Measurements from ENCODE around the gene ARHGAP15.
"Not testable (repeated sequence)": the region's sequence is repeated elsewhere in the genome, so short reads cannot be mapped to it uniquely, and the experiment has no call there.

ARHGAP15 gene

DNA sequence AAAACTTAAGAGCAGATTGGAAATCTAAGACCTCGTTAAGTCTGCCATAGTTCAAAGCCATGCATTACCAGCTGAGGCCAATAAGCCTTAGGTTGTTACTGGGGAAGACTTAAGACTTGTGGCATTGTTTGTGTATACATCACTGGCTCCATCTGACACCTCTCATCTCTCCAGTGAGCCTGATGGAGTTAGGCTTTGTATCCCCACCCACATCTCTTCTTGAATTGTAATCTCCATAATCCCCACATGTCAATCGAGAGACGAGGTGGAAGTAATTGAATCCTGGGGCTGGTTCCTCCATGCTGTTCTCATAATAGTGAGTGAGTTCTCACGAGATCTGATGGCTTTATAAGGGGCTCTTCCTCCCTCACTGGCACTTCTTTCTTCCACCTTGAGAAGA lies 404.6 kb downstream of the ARHGAP15 start:
- no peaks in the 10 kb centered on the region for H3K4me1 ChIP-seq (ENCODE audit: low read depth, poor library complexity, severe bottlenecking)
- no peaks in the 10 kb centered on the region for H4K20me1 ChIP-seq (ENCODE audit: insufficient read depth)
- H3K4me2 ChIP-seq, result no peak overlapping the region
- no peak overlapping the region for H2AFZ ChIP-seq (ENCODE audit: low read depth)
- H3K9ac ChIP-seq, result no peak overlapping the region
- H3K4me3 ChIP-seq (IDR thresholded peaks at IDR 0.05; ENCODE audit: insufficient read depth, low read depth, low read length), result no peak overlapping the region
- TF ChIP-seq, protein P1, sequence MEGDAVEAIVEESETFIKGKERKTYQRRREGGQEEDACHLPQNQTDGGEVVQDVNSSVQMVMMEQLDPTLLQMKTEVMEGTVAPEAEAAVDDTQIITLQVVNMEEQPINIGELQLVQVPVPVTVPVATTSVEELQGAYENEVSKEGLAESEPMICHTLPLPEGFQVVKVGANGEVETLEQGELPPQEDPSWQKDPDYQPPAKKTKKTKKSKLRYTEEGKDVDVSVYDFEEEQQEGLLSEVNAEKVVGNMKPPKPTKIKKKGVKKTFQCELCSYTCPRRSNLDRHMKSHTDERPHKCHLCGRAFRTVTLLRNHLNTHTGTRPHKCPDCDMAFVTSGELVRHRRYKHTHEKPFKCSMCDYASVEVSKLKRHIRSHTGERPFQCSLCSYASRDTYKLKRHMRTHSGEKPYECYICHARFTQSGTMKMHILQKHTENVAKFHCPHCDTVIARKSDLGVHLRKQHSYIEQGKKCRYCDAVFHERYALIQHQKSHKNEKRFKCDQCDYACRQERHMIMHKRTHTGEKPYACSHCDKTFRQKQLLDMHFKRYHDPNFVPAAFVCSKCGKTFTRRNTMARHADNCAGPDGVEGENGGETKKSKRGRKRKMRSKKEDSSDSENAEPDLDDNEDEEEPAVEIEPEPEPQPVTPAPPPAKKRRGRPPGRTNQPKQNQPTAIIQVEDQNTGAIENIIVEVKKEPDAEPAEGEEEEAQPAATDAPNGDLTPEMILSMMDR (conservative IDR thresholded peaks at IDR 0.05; ENCODE audit: low read depth, low read length), result no peak
- no peaks in the 10 kb centered on the region for H3K36me3 ChIP-seq (ENCODE audit: insufficient read depth)
- H3K27ac ChIP-seq, result no peak overlapping the region
- no peaks in the 10 kb centered on the region for H3K27me3 ChIP-seq (ENCODE audit: insufficient read depth, low read depth)
- H3K79me2 ChIP-seq (ENCODE audit: insufficient read depth, low read depth), result no peaks in the 10 kb centered on the region

DNA sequence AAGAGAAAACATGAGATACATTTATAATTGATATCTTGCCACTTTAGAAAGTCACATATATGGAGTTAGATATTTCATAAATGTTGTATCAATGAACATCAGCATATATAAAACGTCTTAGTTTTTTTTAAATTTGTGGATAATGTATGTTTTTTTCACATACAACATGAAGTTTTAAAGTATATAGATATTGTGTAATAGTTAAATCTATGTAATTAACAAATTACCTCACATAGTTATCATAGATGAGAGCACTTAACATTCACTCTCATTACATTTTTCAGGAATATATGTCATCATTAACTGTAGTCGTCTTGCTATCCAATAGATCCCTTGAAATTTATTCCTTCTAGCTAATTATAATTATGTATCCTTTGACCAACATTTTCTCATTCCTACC lies 406.6 kb downstream of the ARHGAP15 start:
- Histone ChIP-seq H3K4me3 (IDR thresholded peaks at IDR 0.05; ENCODE audit: insufficient read depth, low read depth, low read length) (no peak overlapping the region), H3K27ac (no peak overlapping the region), H3K4me1 (ENCODE audit: low read depth, poor library complexity, severe bottlenecking) (no peaks in the 10 kb centered on the region), H3K4me2 (no peak overlapping the region), H4K20me1 (ENCODE audit: insufficient read depth) (no peaks in the 10 kb centered on the region), H3K79me2 (ENCODE audit: insufficient read depth, low read depth) (no peaks in the 10 kb centered on the region), H2AFZ (ENCODE audit: low read depth) (no peak overlapping the region), H3K36me3 (ENCODE audit: insufficient read depth) (no peaks in the 10 kb centered on the region), H3K9ac (no peak overlapping the region), H3K27me3 (ENCODE audit: insufficient read depth, low read depth) (no peaks in the 10 kb centered on the region)
- TF ChIP-seq, protein P1 (conservative IDR thresholded peaks at IDR 0.05; ENCODE audit: low read depth, low read length), result no peak

DNA sequence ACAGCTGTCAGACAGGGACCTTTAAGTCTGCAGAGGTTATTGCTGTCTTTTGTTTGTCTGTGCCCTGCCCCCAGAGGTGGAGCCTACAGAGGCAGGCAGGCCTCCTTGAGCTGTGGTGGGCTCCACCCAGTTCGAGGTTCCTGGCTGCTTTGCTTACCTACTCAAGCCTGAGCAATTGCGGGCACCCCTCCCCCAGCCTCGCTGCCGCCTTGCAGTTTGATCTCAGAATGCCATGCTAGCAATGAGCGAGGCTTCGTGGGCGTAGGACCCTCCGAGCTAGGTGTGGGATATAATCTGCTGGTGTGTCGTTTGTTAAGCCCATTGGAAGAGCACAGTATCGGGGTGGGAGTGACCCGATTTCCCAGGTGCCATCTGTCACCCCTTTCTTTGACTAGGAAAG lies 412.7 kb downstream of the ARHGAP15 start:
- not testable (repeated sequence) for H3K79me2 ChIP-seq (ENCODE audit: insufficient read depth, low read depth); H4K20me1 ChIP-seq (ENCODE audit: insufficient read depth); H3K4me1 ChIP-seq (ENCODE audit: low read depth, poor library complexity, severe bottlenecking); H3K27ac ChIP-seq; H3K9ac ChIP-seq; H3K27me3 ChIP-seq (ENCODE audit: insufficient read depth, low read depth); H2AFZ ChIP-seq (ENCODE audit: low read depth); H3K4me3 ChIP-seq (IDR thresholded peaks at IDR 0.05; ENCODE audit: insufficient read depth, low read depth, low read length); H3K4me2 ChIP-seq; H3K36me3 ChIP-seq (ENCODE audit: insufficient read depth)

DNA sequence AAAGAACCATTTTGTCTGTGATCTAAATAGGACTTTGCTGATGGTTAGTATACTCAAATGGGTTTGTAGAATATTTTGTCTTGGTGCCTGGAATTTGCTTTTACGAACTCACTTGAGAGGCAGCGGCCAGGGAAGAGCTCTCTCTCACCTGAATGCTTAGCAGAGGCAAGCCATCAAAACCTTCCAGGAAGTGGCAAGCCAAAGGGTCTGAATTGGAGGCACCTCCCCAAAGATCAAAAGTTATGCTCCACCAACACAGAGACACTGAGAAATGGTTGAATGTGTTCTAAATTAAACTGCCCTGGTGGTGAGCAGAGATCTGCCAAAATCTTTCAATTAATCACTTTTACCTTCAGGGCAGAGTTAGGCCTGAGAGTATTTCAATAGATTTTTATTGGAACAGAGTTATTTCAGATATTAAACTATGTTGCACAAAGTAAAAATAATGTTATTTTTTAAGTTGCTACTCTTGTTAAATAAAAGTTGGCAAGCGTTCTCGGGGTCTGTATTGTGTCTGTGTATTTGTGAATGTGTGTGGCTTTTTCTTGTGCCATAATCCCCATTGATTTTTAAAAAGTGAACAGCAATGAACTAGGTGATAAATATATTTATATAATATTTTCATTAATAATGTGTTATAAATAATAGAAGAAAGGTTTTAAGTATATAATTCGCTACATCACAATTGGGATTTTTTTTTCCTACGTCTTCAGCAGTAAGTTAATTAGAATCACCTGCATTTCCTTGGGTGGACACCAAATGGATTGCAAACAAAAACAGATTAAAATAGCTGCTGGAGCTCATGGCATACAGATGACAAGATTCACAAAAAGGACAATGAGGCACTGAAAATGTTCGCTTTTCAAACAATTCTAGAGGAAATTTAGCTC lies 416.1 kb downstream of the ARHGAP15 start:
- H3K9ac ChIP-seq, result no peak overlapping the region
- H3K4me1 ChIP-seq (ENCODE audit: low read depth, poor library complexity, severe bottlenecking), result no peaks in the 10 kb centered on the region
- TF ChIP-seq, protein P1 (conservative IDR thresholded peaks at IDR 0.05; ENCODE audit: low read depth, low read length), result no peak
- H2AFZ ChIP-seq (ENCODE audit: low read depth), result no peak overlapping the region
- no peak overlapping the region for H3K27ac ChIP-seq
- H3K4me3 ChIP-seq (IDR thresholded peaks at IDR 0.05; ENCODE audit: insufficient read depth, low read depth, low read length), result no peak overlapping the region
- no peak overlapping the region for H3K4me2 ChIP-seq
- H3K27me3 ChIP-seq (ENCODE audit: insufficient read depth, low read depth), result no peaks in the 10 kb centered on the region
- H4K20me1 ChIP-seq (ENCODE audit: insufficient read depth), result no peaks in the 10 kb centered on the region
- H3K79me2 ChIP-seq (ENCODE audit: insufficient read depth, low read depth), result no peaks in the 10 kb centered on the region
- no peaks in the 10 kb centered on the region for H3K36me3 ChIP-seq (ENCODE audit: insufficient read depth)

DNA sequence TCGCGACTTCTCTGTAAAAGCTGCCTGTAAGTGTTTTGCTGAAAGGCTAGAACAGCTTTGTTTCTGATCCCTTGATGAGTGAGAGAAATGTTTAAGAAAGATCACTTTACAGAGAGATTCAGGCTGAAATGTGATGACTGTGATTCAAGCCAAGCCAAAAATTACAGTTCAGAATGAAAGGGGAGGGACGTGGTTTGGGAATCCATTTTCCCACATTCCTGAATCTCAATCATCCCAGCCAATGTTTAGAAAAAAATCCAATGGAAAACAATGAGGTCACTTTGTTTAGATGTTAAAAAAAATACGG lies 416.7 kb downstream of the ARHGAP15 start:
- Histone ChIP-seq H4K20me1 (ENCODE audit: insufficient read depth) (no peaks in the 10 kb centered on the region), H3K79me2 (ENCODE audit: insufficient read depth, low read depth) (no peaks in the 10 kb centered on the region), H3K36me3 (ENCODE audit: insufficient read depth) (no peaks in the 10 kb centered on the region), H3K4me2 (no peak overlapping the region), H3K4me1 (ENCODE audit: low read depth, poor library complexity, severe bottlenecking) (no peaks in the 10 kb centered on the region), H3K4me3 (IDR thresholded peaks at IDR 0.05; ENCODE audit: insufficient read depth, low read depth, low read length) (no peak overlapping the region), H3K27ac (no peak overlapping the region), H3K27me3 (ENCODE audit: insufficient read depth, low read depth) (no peaks in the 10 kb centered on the region), H2AFZ (ENCODE audit: low read depth) (no peak overlapping the region), H3K9ac (no peak overlapping the region)
- TF ChIP-seq, protein P1 (conservative IDR thresholded peaks at IDR 0.05; ENCODE audit: low read depth, low read length), result no peak

Data from KMS-11 (cell line).